ENCODE results near the gene KIAA1549. TPM values are rescaled to one million over a fixed set of nuclear protein-coding genes. Genes with fewer than 3 reads are reported as not detected.

Gene KIAA1549
- total RNA-seq, 4 donors from 2014 or later, result 1.6 to 5.0 (median 3.3) TPM

GRCh38 chr7:138992052-138992531 is 10.9 kb upstream of the KIAA1549 start:
- TF ChIP-seq POLR2A (IDR thresholded peaks at IDR 0.05) (no peak), CTCF (IDR thresholded peaks at IDR 0.05) (no peak)
- Histone ChIP-seq H3K4me3 (no peak overlapping the region), H3K4me1 (no peaks in the 10 kb centered on the region), H3K27ac (no peak overlapping the region), H3K27me3 (no peaks in the 10 kb centered on the region), H3K36me3 (no peaks in the 10 kb centered on the region), H3K9me3 (peaks cover 0 to 4% (median 0%) of the 10 kb centered on the region in 4 donors)
- no peak for DNase-seq

GRCh38 chr7:138987686-138988085 is 6.5 kb upstream of the KIAA1549 start:
- H3K4me1 ChIP-seq, result no peaks in the 10 kb centered on the region
- H3K27ac ChIP-seq, result no peak overlapping the region
- TF ChIP-seq CTCF (IDR thresholded peaks at IDR 0.05), result no peak
- no peak for TF ChIP-seq POLR2A (IDR thresholded peaks at IDR 0.05)
- no peak overlapping the region for H3K4me3 ChIP-seq
- peaks cover 0 to 4% (median 0%) of the 10 kb centered on the region in 4 donors for H3K9me3 ChIP-seq
- no peak for DNase-seq
- H3K36me3 ChIP-seq, result no peaks in the 10 kb centered on the region
- no peaks in the 10 kb centered on the region for H3K27me3 ChIP-seq

- H3K27me3 ChIP-seq, result no peaks in the 10 kb centered on the region
- TF ChIP-seq CTCF (IDR thresholded peaks at IDR 0.05) (no peak), POLR2A (IDR thresholded peaks at IDR 0.05) (no peak)
- peak overlapping the region; percentile 47 to 73 (median 65) for H3K4me3 ChIP-seq
- H3K9me3 ChIP-seq, result no peaks in the 10 kb centered on the region
- H3K27ac ChIP-seq, result no peak overlapping the region
- H3K4me1 ChIP-seq, result peaks cover 0 to 11% (median 0%) of the 10 kb centered on the region in 4 donors
- no peaks in the 10 kb centered on the region for H3K36me3 ChIP-seq
- no peak for DNase-seq
These were observed 1.0 kb upstream of the KIAA1549 start for GRCh38 chr7:138982204-138982623.

- H3K27ac ChIP-seq, result no peak overlapping the region
- no peak for TF ChIP-seq POLR2A (IDR thresholded peaks at IDR 0.05)
- no peak for TF ChIP-seq CTCF (IDR thresholded peaks at IDR 0.05)
- no peaks in the 10 kb centered on the region for H3K27me3 ChIP-seq
- H3K9me3 ChIP-seq, result no peaks in the 10 kb centered on the region
- peak overlapping the region; percentile 35 to 73 (median 65) for H3K4me3 ChIP-seq
- H3K4me1 ChIP-seq, result peaks cover 0 to 11% (median 0%) of the 10 kb centered on the region in 4 donors
- no peaks in the 10 kb centered on the region for H3K36me3 ChIP-seq
- no peak for DNase-seq
These were observed 462 bp downstream of the KIAA1549 start for GRCh38 chr7:138980563-138981291.

- H3K27me3 ChIP-seq, result no peaks in the 10 kb centered on the region
- H3K9me3 ChIP-seq, result no peaks in the 10 kb centered on the region
- H3K4me3 ChIP-seq, result peak overlapping the region in 3 of 4 donors; percentile 35 to 73 (median 71)
- DNase-seq, result no peak
- TF ChIP-seq CTCF (IDR thresholded peaks at IDR 0.05), result no peak
- TF ChIP-seq POLR2A (IDR thresholded peaks at IDR 0.05), result no peak
- H3K36me3 ChIP-seq, result no peaks in the 10 kb centered on the region
- H3K4me1 ChIP-seq, result peaks cover 0 to 11% (median 0%) of the 10 kb centered on the region in 4 donors
- H3K27ac ChIP-seq, result no peak overlapping the region
These were observed 1.1 kb downstream of the KIAA1549 start for GRCh38 chr7:138979988-138980562.

Measured in Peyer's patch (tissue), 4 donors.